Keratinocyte (primary cell): ENCODE data around the gene USP44. TPM values are rescaled to one million over a fixed set of nuclear protein-coding genes. Genes with fewer than 3 reads are reported as not detected.
"Not testable (repeated sequence)": the region's sequence is repeated elsewhere in the genome, so short reads cannot be mapped to it uniquely, and the experiment has no call there.

Source experiments
- DNase-seq: peaks from one replicate; pipeline ENCODE4 v3.0.0-alpha.2; 2011; ENCODE audit warnings: low read depth, missing footprints, low spot score
- FAIRE-seq: peaks from 2 replicates; lab custom pipeline; 2011; peaks lifted over from hg19 to GRCh38; lab: Jason Lieb, UNC
- H2AFZ ChIP-seq: 2 replicates; pipeline ENCODE4 v1.6.0; 2012; ENCODE audit warnings: low read length, control low read depth, inconsistent platforms; ENCODE audit not compliant: control insufficient read depth
- H3K27ac ChIP-seq: 2 replicates; pipeline ENCODE4 v1.5.1; 2011; ENCODE audit warnings: low read length; ENCODE audit not compliant: control insufficient read depth, insufficient read depth
- H3K27me3 ChIP-seq: 3 replicates; pipeline ENCODE4 v1.6.0; 2011; ENCODE audit warnings: low read length; ENCODE audit not compliant: control insufficient read depth, insufficient read depth; ENCODE audit errors: extremely low read depth
- H3K36me3 ChIP-seq, 2 experiments: 2 replicates in 1 of 2; 3 replicates in 1 of 2; pipeline ENCODE4 v1.5.1; 2011; ENCODE audit warnings: low read length in 2 of 2, mild to moderate bottlenecking in 1 of 2; ENCODE audit not compliant: control insufficient read depth in 2 of 2, insufficient read depth in 2 of 2; ENCODE audit errors: extremely low read depth in 1 of 2
- H3K4me1 ChIP-seq: 3 replicates; pipeline ENCODE4 v1.5.1; 2011; ENCODE audit warnings: low read length; ENCODE audit not compliant: control insufficient read depth, insufficient read depth; ENCODE audit errors: extremely low read depth
- H3K4me2 ChIP-seq: 3 replicates; pipeline ENCODE4 v1.6.0; 2011; ENCODE audit warnings: low read depth, low read length; ENCODE audit not compliant: control insufficient read depth, insufficient read depth; ENCODE audit errors: extremely low read depth
- H3K4me3 ChIP-seq, 3 experiments: fragments of 200-600 bp in 1 of 3; sonication (generic) in 1 of 3; 2 replicates in 2 of 3; 3 replicates in 1 of 3; pipeline ENCODE4 v1.5.1; 2011 to 2016; ENCODE audit warnings: low read length in 3 of 3, mild to moderate bottlenecking in 3 of 3, control low read depth in 2 of 3, inconsistent platforms in 1 of 3, low read depth in 1 of 3, mixed read lengths in 1 of 3, mixed run types in 1 of 3, moderate library complexity in 1 of 3; ENCODE audit not compliant: control insufficient read depth in 2 of 3, insufficient read depth in 2 of 3; ENCODE audit errors: extremely low read depth in 1 of 3
- H3K79me2 ChIP-seq: 2 replicates; pipeline ENCODE4 v1.6.0; 2012; ENCODE audit warnings: low read length; ENCODE audit not compliant: control insufficient read depth, insufficient read depth
- H3K9ac ChIP-seq: 3 replicates; pipeline ENCODE4 v1.6.0; 2011; ENCODE audit warnings: low read length; ENCODE audit not compliant: control insufficient read depth, insufficient read depth; ENCODE audit errors: extremely low read depth
- H3K9me1 ChIP-seq: 3 replicates; pipeline ENCODE4 v1.6.0; 2011; ENCODE audit warnings: low read length; ENCODE audit not compliant: control insufficient read depth, insufficient read depth; ENCODE audit errors: extremely low read depth
- H3K9me3 ChIP-seq: 2 replicates; pipeline ENCODE4 v1.5.1; 2012; ENCODE audit warnings: low read depth, low read length; ENCODE audit not compliant: control insufficient read depth
- H4K20me1 ChIP-seq: 3 replicates; pipeline ENCODE4 v1.6.0; 2011; ENCODE audit warnings: low read length; ENCODE audit not compliant: control insufficient read depth, insufficient read depth; ENCODE audit errors: extremely low read depth
- EZH2 ChIP-seq: IDR thresholded peaks from one replicate; pipeline ENCODE4 v1.6.1; 2012; ENCODE audit warnings: inconsistent platforms, mild to moderate bottlenecking, low read length, moderate library complexity
- dilution Hi-C: fragments of 300-500 bp; cut with MboI; formaldehyde crosslinking; loops from one replicate; pipeline ENCODE4 v1.7.0; 2020; ENCODE audit warnings: low sequenced_read_pairs; ENCODE audit not compliant: extremely low pct_ligation_motif_present
- polyA plus RNA-seq, 5 experiments: library from polyadenylated mRNA; depleted of rRNA in 3 of 5; stranded (reverse) in 3 of 5; stranded (forward) in 1 of 5; unstranded in 1 of 5; fragments of >200 nt; gene quantifications; 1 replicate in 1 of 5; 2 replicates in 3 of 5; 3 replicates in 1 of 5; pipeline versions ENCODE4 v1.2.1 to v1.2.3, GENCODE V29; 2011 to 2012; ENCODE audit warnings: missing spikeins in 2 of 5, low read depth in 1 of 5, low replicate concordance in 1 of 5
- TF ChIP-seq, protein P1 (sequence below), 3 experiments: IDR thresholded peaks in 1 of 3; conservative IDR thresholded peaks in 1 of 3; optimal IDR thresholded peaks in 1 of 3; 2 replicates in 2 of 3; 3 replicates in 1 of 3; pipeline versions ENCODE3 to v1.5.1; 2011; ENCODE audit warnings: low read length in 3 of 3, mild to moderate bottlenecking in 3 of 3, moderate library complexity in 2 of 3, control low read depth in 1 of 3, inconsistent platforms in 1 of 3; ENCODE audit not compliant: insufficient read depth in 2 of 3; ENCODE audit errors: extremely low read depth in 1 of 3

The USP44 gene
- polyA plus RNA-seq, 1 donor (not counting 4 experiments of a cell fraction or from before 2014, with no cell fraction given) = 0.18 TPM

GRCh38 chr12:95571369-95571768, 20.1 kb upstream of the USP44 start:
- Histone ChIP-seq H3K4me1 (no peaks in the 10 kb centered on the region), H3K36me3 (no peaks in the 10 kb centered on the region), H3K27me3 (peaks cover 4% of the 10 kb centered on the region), H3K9ac (no peak overlapping the region), H3K27ac (no peak overlapping the region), H4K20me1 (no peaks in the 10 kb centered on the region), H3K4me2 (no peak overlapping the region), H2AFZ (no peak overlapping the region), H3K9me1 (no peaks in the 10 kb centered on the region), H3K4me3 (no peak overlapping the region), H3K9me3 (no peaks in the 10 kb centered on the region), H3K79me2 (no peaks in the 10 kb centered on the region)
- no peak for FAIRE-seq
- DNase-seq = no peak
- TF ChIP-seq, protein P1, sequence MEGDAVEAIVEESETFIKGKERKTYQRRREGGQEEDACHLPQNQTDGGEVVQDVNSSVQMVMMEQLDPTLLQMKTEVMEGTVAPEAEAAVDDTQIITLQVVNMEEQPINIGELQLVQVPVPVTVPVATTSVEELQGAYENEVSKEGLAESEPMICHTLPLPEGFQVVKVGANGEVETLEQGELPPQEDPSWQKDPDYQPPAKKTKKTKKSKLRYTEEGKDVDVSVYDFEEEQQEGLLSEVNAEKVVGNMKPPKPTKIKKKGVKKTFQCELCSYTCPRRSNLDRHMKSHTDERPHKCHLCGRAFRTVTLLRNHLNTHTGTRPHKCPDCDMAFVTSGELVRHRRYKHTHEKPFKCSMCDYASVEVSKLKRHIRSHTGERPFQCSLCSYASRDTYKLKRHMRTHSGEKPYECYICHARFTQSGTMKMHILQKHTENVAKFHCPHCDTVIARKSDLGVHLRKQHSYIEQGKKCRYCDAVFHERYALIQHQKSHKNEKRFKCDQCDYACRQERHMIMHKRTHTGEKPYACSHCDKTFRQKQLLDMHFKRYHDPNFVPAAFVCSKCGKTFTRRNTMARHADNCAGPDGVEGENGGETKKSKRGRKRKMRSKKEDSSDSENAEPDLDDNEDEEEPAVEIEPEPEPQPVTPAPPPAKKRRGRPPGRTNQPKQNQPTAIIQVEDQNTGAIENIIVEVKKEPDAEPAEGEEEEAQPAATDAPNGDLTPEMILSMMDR (optimal IDR thresholded peaks at IDR 0.05 in 1 of 3, IDR thresholded peaks at IDR 0.05 in 1 of 3, conservative IDR thresholded peaks at IDR 0.05 in 1 of 3; ENCODE audit: extremely low read depth in 1 of 3, insufficient read depth in 2 of 3, low read length in 3 of 3) = no peak
- no peak for TF ChIP-seq EZH2
- dilution Hi-C loops = no loop called here

GRCh38 chr12:95568045-95568444, 16.8 kb upstream of the USP44 start:
- H3K4me2 ChIP-seq, dilution Hi-C loops, H3K4me3 ChIP-seq, H3K4me1 ChIP-seq, H3K79me2 ChIP-seq, H3K27ac ChIP-seq, H4K20me1 ChIP-seq, H3K9ac ChIP-seq, DNase-seq, H3K9me3 ChIP-seq, H3K9me1 ChIP-seq, H2AFZ ChIP-seq, H3K27me3 ChIP-seq, FAIRE-seq, H3K36me3 ChIP-seq: not testable (repeated sequence)

DNA sequence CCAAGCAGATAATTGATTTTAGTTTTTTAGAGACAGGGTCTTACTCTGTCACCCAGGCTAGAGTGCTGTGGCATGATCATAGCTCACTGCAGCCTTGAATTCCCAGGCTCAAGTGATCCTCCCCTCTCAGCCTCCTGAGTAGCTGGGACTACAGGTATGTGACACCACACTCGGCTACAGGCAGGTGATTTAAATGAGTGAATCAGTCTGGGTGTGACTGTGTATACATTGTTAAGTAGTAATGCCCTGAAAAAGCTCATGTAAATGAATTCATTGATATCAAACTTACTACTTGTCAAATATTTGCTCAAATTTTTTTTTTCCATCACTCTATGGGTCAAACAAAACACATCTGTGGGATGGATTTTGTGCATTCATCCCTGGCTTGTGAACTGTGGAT, 6.3 kb upstream of the USP44 start:
- FAIRE-seq (no peak), DNase-seq (no peak)
- dilution Hi-C loops = no loop called here
- TF ChIP-seq, protein P1 (optimal IDR thresholded peaks at IDR 0.05 in 1 of 3, IDR thresholded peaks at IDR 0.05 in 1 of 3, conservative IDR thresholded peaks at IDR 0.05 in 1 of 3; ENCODE audit: extremely low read depth in 1 of 3, insufficient read depth in 2 of 3, low read length in 3 of 3) = no peak
- TF ChIP-seq EZH2 = no peak
- H3K27me3 ChIP-seq = no peaks in the 10 kb centered on the region
- no peak overlapping the region for H2AFZ ChIP-seq
- no peaks in the 10 kb centered on the region for H3K9me1 ChIP-seq
- no peak overlapping the region for H3K27ac ChIP-seq
- no peaks in the 10 kb centered on the region for H3K9me3 ChIP-seq
- H4K20me1 ChIP-seq = no peaks in the 10 kb centered on the region
- H3K36me3 ChIP-seq = no peaks in the 10 kb centered on the region
- H3K4me3 ChIP-seq = no peak overlapping the region
- no peak overlapping the region for H3K9ac ChIP-seq
- no peaks in the 10 kb centered on the region for H3K79me2 ChIP-seq
- no peaks in the 10 kb centered on the region for H3K4me1 ChIP-seq
- no peak overlapping the region for H3K4me2 ChIP-seq
